K562 (cell line): ENCODE measurements around the gene NUDT21. TPM values are rescaled to one million over a fixed set of nuclear protein-coding genes. Genes with fewer than 3 reads are reported as not detected.

Experiments used
- BCOR ChIP-seq: fragments of 450-650 bp; IDR thresholded peaks from 2 replicates; pipeline ENCODE4 v1.6.1; 2016
- CXXC5 ChIP-seq: fragments of 250-450 bp; sonication (Bioruptor Pico); IDR thresholded peaks from 2 replicates; pipeline ENCODE4 v1.8.0; 2022; ENCODE audit warnings: inconsistent platforms, mild to moderate bottlenecking, moderate library complexity
- DEAF1 ChIP-seq: fragments of 450-650 bp; formaldehyde crosslinking; IDR thresholded peaks from 2 replicates; pipeline ENCODE4 v1.4.0; 2020; ENCODE audit warnings: mild to moderate bottlenecking, moderate library complexity
- HDAC2 ChIP-seq: fragments of 450-650 bp; IDR thresholded peaks from 2 replicates; pipeline ENCODE4 v1.6.1; 2016; ENCODE audit warnings: mild to moderate bottlenecking
- NFYB ChIP-seq: IDR thresholded peaks from 2 replicates; pipeline ENCODE4 v1.6.1; 2011; ENCODE audit warnings: mild to moderate bottlenecking, moderate library complexity; ENCODE audit not compliant: insufficient read length; ENCODE audit errors: extremely low read depth
- ZNF507 ChIP-seq: conservative IDR thresholded peaks from 2 replicates; pipeline ENCODE4 v1.6.1; 2017; ENCODE audit warnings: missing genetic modification characterization, missing compliant biosample characterization
- ZNF764 ChIP-seq: fragments of 250-450 bp; sonication (Bioruptor Pico); IDR thresholded peaks from 2 replicates; pipeline ENCODE4 v1.4.0; 2020; ENCODE audit warnings: low read depth, mild to moderate bottlenecking, moderate library complexity
- polyA plus RNA-seq, 8 experiments: library from polyadenylated mRNA; depleted of rRNA in 4 of 8; stranded (reverse) in 5 of 8; unstranded in 3 of 8; fragments of >200 nt; fragmentation: Nextera tagmentation in 2 of 8; fragmentation: Illumina TruSeq in 1 of 8; extraction: Ambion mirVana in 2 of 8; extraction: Trizol in 1 of 8; gene quantifications; 2 replicates each; pipeline versions ENCODE4 v1.2.1 to v1.2.3, GENCODE V29; 2011 to 2014; ENCODE audit warnings: inconsistent platforms in 1 of 8, missing spikeins in 1 of 8
- total RNA-seq, 7 experiments: library from RNA; depleted of rRNA in 6 of 7; stranded (reverse); fragments of >200 nt in 6 of 7; fragmentation: Illumina TruSeq in 2 of 7; extraction: Trizol in 2 of 7; gene quantifications; 2 replicates each; pipeline versions ENCODE4 v1.2.1 to v1.2.3, GENCODE V29; 2011 to 2021; ENCODE audit warnings: low replicate concordance in 1 of 7
- TF ChIP-seq, protein P1 (sequence below): IDR thresholded peaks from 3 replicates; pipeline ENCODE4 v1.6.1; 2011; ENCODE audit warnings: borderline replicate concordance, mild to moderate bottlenecking, moderate library complexity; ENCODE audit not compliant: insufficient read length; ENCODE audit errors: extremely low read depth

NUDT21 gene
- total and polyA plus RNA-seq, 9 of the 15 experiments (the other 6 are each of a cell fraction or from before 2014, with no cell fraction given): 62.4 to 218 (median 121) TPM

GRCh38 chr16:56382901-56383355, 68.2 kb downstream of the NUDT21 start (continued):
- TF ChIP-seq, protein P1, sequence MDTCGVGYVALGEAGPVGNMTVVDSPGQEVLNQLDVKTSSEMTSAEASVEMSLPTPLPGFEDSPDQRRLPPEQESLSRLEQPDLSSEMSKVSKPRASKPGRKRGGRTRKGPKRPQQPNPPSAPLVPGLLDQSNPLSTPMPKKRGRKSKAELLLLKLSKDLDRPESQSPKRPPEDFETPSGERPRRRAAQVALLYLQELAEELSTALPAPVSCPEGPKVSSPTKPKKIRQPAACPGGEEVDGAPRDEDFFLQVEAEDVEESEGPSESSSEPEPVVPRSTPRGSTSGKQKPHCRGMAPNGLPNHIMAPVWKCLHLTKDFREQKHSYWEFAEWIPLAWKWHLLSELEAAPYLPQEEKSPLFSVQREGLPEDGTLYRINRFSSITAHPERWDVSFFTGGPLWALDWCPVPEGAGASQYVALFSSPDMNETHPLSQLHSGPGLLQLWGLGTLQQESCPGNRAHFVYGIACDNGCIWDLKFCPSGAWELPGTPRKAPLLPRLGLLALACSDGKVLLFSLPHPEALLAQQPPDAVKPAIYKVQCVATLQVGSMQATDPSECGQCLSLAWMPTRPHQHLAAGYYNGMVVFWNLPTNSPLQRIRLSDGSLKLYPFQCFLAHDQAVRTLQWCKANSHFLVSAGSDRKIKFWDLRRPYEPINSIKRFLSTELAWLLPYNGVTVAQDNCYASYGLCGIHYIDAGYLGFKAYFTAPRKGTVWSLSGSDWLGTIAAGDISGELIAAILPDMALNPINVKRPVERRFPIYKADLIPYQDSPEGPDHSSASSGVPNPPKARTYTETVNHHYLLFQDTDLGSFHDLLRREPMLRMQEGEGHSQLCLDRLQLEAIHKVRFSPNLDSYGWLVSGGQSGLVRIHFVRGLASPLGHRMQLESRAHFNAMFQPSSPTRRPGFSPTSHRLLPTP: no peak
- no peak for TF ChIP-seq DEAF1 (CRISPR knock-in tag)
- TF ChIP-seq HDAC2: no peak
- TF ChIP-seq BCOR: no peak
- TF ChIP-seq NFYB: no peak
- TF ChIP-seq ZNF507 (tag): no peak
- TF ChIP-seq ZNF764: no peak
- no peak for TF ChIP-seq CXXC5 (CRISPR knock-in tag)
